Gastrocnemius medialis (tissue), 4 donors: ENCODE results near the gene ABCA12.

ENCODE experiments used
- POLR2A ChIP-seq, 2 donors: fragments of 450-650 bp; IDR thresholded peaks; one replicate each; pipeline ENCODE4 v1.6.1; 2017; ENCODE audit warnings: antibody characterized with exemption in 2 of 2, mild to moderate bottlenecking in 2 of 2, moderate library complexity in 2 of 2
- TF ChIP-seq, protein P1 (sequence below), 5 experiments: fragments of 450-650 bp in 3 of 5; fragments of 200-600 bp in 2 of 5; sonication (generic) in 2 of 5; IDR thresholded peaks in 4 of 5; conservative IDR thresholded peaks in 1 of 5; 1 replicate in 4 of 5; 2 replicates in 1 of 5; pipeline ENCODE4 v1.5.1; 2016 to 2019; ENCODE audit warnings: antibody characterized with exemption in 5 of 5, mild to moderate bottlenecking in 3 of 5, moderate library complexity in 3 of 5

- TF ChIP-seq, protein P1, sequence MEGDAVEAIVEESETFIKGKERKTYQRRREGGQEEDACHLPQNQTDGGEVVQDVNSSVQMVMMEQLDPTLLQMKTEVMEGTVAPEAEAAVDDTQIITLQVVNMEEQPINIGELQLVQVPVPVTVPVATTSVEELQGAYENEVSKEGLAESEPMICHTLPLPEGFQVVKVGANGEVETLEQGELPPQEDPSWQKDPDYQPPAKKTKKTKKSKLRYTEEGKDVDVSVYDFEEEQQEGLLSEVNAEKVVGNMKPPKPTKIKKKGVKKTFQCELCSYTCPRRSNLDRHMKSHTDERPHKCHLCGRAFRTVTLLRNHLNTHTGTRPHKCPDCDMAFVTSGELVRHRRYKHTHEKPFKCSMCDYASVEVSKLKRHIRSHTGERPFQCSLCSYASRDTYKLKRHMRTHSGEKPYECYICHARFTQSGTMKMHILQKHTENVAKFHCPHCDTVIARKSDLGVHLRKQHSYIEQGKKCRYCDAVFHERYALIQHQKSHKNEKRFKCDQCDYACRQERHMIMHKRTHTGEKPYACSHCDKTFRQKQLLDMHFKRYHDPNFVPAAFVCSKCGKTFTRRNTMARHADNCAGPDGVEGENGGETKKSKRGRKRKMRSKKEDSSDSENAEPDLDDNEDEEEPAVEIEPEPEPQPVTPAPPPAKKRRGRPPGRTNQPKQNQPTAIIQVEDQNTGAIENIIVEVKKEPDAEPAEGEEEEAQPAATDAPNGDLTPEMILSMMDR (IDR thresholded peaks at IDR 0.05 in 4 of 5, conservative IDR thresholded peaks at IDR 0.05 in 1 of 5), result no peak
- no peak for TF ChIP-seq POLR2A (IDR thresholded peaks at IDR 0.05)
Measured at GRCh38 chr2:214995409-214995808, 143.0 kb downstream of the ABCA12 start.
